ENCODE data around the gene ACOT4. TPM values are rescaled to one million over a fixed set of nuclear protein-coding genes. Genes with fewer than 3 reads are reported as not detected.
A peak's percentile ranks its signal among the peaks of the same experiment; 100 is the strongest.

The ACOT4 gene, protein sequence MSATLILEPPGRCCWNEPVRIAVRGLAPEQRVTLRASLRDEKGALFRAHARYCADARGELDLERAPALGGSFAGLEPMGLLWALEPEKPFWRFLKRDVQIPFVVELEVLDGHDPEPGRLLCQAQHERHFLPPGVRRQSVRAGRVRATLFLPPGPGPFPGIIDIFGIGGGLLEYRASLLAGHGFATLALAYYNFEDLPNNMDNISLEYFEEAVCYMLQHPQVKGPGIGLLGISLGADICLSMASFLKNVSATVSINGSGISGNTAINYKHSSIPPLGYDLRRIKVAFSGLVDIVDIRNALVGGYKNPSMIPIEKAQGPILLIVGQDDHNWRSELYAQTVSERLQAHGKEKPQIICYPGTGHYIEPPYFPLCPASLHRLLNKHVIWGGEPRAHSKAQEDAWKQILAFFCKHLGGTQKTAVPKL
- total RNA-seq (2021) = 1.8 and 1.9 TPM in 2 replicates
- long read RNA-seq, transcript ACOT4-201 (3 exons, 2,362 nt) = major isoform, 44 of 46 reads
- long read RNA-seq, partial matches to known transcripts = 0 of 46 reads
- long read RNA-seq, other reads (novel, unspliced or antisense) = 2 of 46 reads

DNA sequence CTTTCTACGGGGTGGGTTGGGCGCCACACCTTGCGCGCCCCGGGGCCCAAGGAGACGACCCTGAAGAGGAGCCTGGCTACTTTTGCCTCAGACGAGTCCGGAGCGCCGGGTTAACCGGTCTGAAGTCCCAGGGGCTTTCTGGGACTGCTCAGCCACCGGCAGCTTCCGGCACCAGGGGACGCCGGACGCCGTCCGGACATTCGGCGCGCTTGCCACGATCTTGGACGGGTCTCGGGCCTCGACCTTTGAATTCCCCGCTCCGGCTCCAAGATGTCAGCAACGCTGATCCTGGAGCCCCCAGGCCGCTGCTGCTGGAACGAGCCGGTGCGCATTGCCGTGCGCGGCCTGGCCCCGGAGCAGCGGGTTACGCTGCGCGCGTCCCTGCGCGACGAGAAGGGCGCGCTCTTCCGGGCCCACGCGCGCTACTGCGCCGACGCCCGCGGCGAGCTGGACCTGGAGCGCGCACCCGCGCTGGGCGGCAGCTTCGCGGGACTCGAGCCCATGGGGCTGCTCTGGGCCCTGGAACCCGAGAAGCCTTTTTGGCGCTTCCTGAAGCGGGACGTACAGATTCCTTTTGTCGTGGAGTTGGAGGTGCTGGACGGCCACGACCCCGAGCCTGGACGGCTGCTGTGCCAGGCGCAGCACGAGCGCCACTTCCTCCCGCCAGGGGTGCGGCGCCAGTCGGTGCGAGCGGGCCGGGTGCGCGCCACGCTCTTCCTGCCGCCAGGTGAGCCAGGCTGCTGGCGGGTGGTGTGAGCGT is at the start of gene ACOT4:
Gene ACOT4, plus strand, starts transcription at position 184 of the 760 bp plus-strand sequence. Its CDS starts 87 bp downstream, at position 271.
- H3K36me3 Mint-ChIP-seq (ENCODE audit: insufficient read depth in 1 of 3, low read depth in 3 of 3) = peaks cover 0 to 6% (median 5%) of the 10 kb centered on the region in 3 experiments; a peak in 4 of 7 replicates
- Histone ChIP-seq H3K9ac (ENCODE audit: extremely low read depth, insufficient read length, low read length) (no peak within 1 kb of the TSS), H3K56ac (ENCODE audit: insufficient read length, low read depth, low read length) (no peak within 1 kb of the TSS), H3K23ac (ENCODE audit: insufficient read length, low read depth, low read length) (no peak within 1 kb of the TSS), H3K4me2 (ENCODE audit: insufficient read depth, insufficient read length, low read length) (no peak within 1 kb of the TSS), H2BK120ac (ENCODE audit: low read depth, low read length, poor library complexity, severe bottlenecking) (no peak within 1 kb of the TSS), H4K5ac (ENCODE audit: insufficient read length, low read depth, low read length) (no peak within 1 kb of the TSS), H3K23me2 (ENCODE audit: insufficient read length, low read depth, low read length, poor library complexity, severe bottlenecking) (no peaks in the 10 kb centered on the region), H2BK20ac (ENCODE audit: low read depth, low read length, poor library complexity, severe bottlenecking) (no peak within 1 kb of the TSS), H3K4ac (ENCODE audit: low read depth, low read length) (no peak within 1 kb of the TSS), H2BK15ac (ENCODE audit: low read depth, low read length) (no peak within 1 kb of the TSS), H3K79me1 (ENCODE audit: insufficient read depth, low read depth, low read length, poor library complexity, severe bottlenecking) (no peaks in the 10 kb centered on the region), H2BK12ac (ENCODE audit: insufficient read length, low read depth, low read length) (no peak within 1 kb of the TSS), H2AFZ (ENCODE audit: low read length) (no peak within 1 kb of the TSS), H3K18ac (ENCODE audit: insufficient read length, low read depth, low read length) (no peak within 1 kb of the TSS), H2BK5ac (ENCODE audit: insufficient read length, low read length) (no peak within 1 kb of the TSS), H4K20me1 (ENCODE audit: control insufficient read depth, insufficient read depth, insufficient read length) (no peaks in the 10 kb centered on the region), H3K4me1 (ENCODE audit: insufficient read depth, low read length) (no peaks in the 10 kb centered on the region), H3T11ph (ENCODE audit: low read length) (no peak within 1 kb of the TSS), H3K27me3 (ENCODE audit: insufficient read depth, low read length) (no peaks in the 10 kb centered on the region), H4K91ac (ENCODE audit: insufficient read length, low read depth, low read length) (no peak within 1 kb of the TSS), H2AK5ac (ENCODE audit: insufficient read length, low read length) (no peak within 1 kb of the TSS), H4K8ac (replicated peaks; ENCODE audit: insufficient read length, low read depth, low read length) (no peak within 1 kb of the TSS), H3K27ac (ENCODE audit: insufficient read length, low read depth, low read length) (no peak within 1 kb of the TSS), H3K79me2 (ENCODE audit: insufficient read depth, low read length) (no peaks in the 10 kb centered on the region), H3K14ac (ENCODE audit: insufficient read depth, low read length) (no peak within 1 kb of the TSS; the same call in 1 of the 2 replicates), H3K9me3 (ENCODE audit: control insufficient read depth, low read depth, low read length) (no peaks in the 10 kb centered on the region)
- H3K27me3 Mint-ChIP-seq (ENCODE audit: low read depth) = peaks cover 27% of the 10 kb centered on the region
- DNase-seq = peak; percentile 59
- H3K9me3 Mint-ChIP-seq = peaks cover 3 to 11% of the 10 kb centered on the region in 2 experiments; a peak in 4 of 5 replicates
- peak within 1 kb of the TSS; percentile 60 to 73 for H3K4me3 Mint-ChIP-seq
- peaks cover 0 to 3% of the 10 kb centered on the region in 2 experiments; a peak in 1 of 4 replicates for H3K4me1 Mint-ChIP-seq
- H3K27ac Mint-ChIP-seq = no peak within 1 kb of the TSS
- TF ChIP-seq, protein P1, sequence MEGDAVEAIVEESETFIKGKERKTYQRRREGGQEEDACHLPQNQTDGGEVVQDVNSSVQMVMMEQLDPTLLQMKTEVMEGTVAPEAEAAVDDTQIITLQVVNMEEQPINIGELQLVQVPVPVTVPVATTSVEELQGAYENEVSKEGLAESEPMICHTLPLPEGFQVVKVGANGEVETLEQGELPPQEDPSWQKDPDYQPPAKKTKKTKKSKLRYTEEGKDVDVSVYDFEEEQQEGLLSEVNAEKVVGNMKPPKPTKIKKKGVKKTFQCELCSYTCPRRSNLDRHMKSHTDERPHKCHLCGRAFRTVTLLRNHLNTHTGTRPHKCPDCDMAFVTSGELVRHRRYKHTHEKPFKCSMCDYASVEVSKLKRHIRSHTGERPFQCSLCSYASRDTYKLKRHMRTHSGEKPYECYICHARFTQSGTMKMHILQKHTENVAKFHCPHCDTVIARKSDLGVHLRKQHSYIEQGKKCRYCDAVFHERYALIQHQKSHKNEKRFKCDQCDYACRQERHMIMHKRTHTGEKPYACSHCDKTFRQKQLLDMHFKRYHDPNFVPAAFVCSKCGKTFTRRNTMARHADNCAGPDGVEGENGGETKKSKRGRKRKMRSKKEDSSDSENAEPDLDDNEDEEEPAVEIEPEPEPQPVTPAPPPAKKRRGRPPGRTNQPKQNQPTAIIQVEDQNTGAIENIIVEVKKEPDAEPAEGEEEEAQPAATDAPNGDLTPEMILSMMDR (conservative IDR thresholded peaks at IDR 0.05) = 0 out of 3 replicates have a peak, but pooled peaks have one; percentile 25
- no CpG with 5 or more reads among the region's 89 CpGs for WGBS (ENCODE audit: extremely low coverage, insufficient read length, low lambda C conversion rate)

Measured in H9 (cell line).